DND-41 (cell line): ENCODE data around the gene AK8.

ENCODE experiments used
- ATAC-seq: fragments of 200-7000 bp; cut with Tn5 transposase; 3 replicates; pipeline ENCODE4 v1.9.1; 2021; ENCODE audit warnings: low read depth; ENCODE audit not compliant: insufficient read depth
- DNase-seq: peaks from one replicate; pipeline ENCODE4 v3.0.0-alpha.2; 2020
- H2AFZ ChIP-seq: 2 replicates; pipeline ENCODE4 v1.6.0; 2012; ENCODE audit warnings: low read depth, low read length
- H3K27ac ChIP-seq: 2 replicates; pipeline ENCODE4 v1.5.1; 2012; ENCODE audit warnings: low read length, inconsistent platforms
- H3K27me3 ChIP-seq: fragments of 200-600 bp; sonication (generic); 2 replicates; pipeline ENCODE4 v1.6.0; 2012; ENCODE audit warnings: low read length, mild to moderate bottlenecking, inconsistent platforms; ENCODE audit not compliant: insufficient read depth, poor library complexity
- H3K36me3 ChIP-seq: 2 replicates; pipeline ENCODE4 v1.5.1; 2012; ENCODE audit warnings: low read length, inconsistent platforms; ENCODE audit not compliant: insufficient read depth
- H3K4me1 ChIP-seq: 2 replicates; pipeline ENCODE4 v1.5.1; 2012; ENCODE audit warnings: mild to moderate bottlenecking, low read length; ENCODE audit not compliant: insufficient read depth
- H3K4me2 ChIP-seq: 2 replicates; pipeline ENCODE4 v1.6.0; 2012; ENCODE audit warnings: mild to moderate bottlenecking, moderate library complexity, low read length, inconsistent platforms; ENCODE audit not compliant: insufficient read depth
- H3K4me3 ChIP-seq, 2 experiments: fragments of 200-600 bp in 1 of 2; shearing (Covaris generic) in 1 of 2; 2 replicates each; pipeline ENCODE4 v1.5.1; 2012 to 2016; ENCODE audit warnings: inconsistent platforms in 2 of 2, low read length in 2 of 2, mild to moderate bottlenecking in 2 of 2, low read depth in 1 of 2, moderate library complexity in 1 of 2
- H3K79me2 ChIP-seq: 2 replicates; pipeline ENCODE4 v1.6.0; 2012; ENCODE audit warnings: low read length, inconsistent platforms; ENCODE audit not compliant: insufficient read depth
- H3K9ac ChIP-seq: 2 replicates; pipeline ENCODE4 v1.6.0; 2012; ENCODE audit warnings: low read depth, mild to moderate bottlenecking, inconsistent platforms, low read length, moderate library complexity
- H3K9me3 ChIP-seq: 2 replicates; pipeline ENCODE4 v1.5.1; 2012; ENCODE audit warnings: low read length, moderate library complexity, mild to moderate bottlenecking, inconsistent platforms; ENCODE audit not compliant: insufficient read depth, severe bottlenecking
- H4K20me1 ChIP-seq: 2 replicates; pipeline ENCODE4 v1.6.0; 2012; ENCODE audit warnings: low read length; ENCODE audit not compliant: insufficient read depth
- CTCF ChIP-seq: IDR thresholded peaks from 2 replicates; pipeline ENCODE4 v1.5.1; 2012; ENCODE audit warnings: borderline replicate concordance, low read length, moderate library complexity, mild to moderate bottlenecking; ENCODE audit not compliant: poor library complexity, severe bottlenecking; ENCODE audit errors: extremely low read depth
- EZH2 ChIP-seq: IDR thresholded peaks from 3 replicates; pipeline ENCODE4 v1.6.1; 2012; ENCODE audit warnings: borderline replicate concordance, low read depth, mild to moderate bottlenecking, moderate library complexity, low read length, inconsistent platforms; ENCODE audit not compliant: severe bottlenecking

AK8 gene

DNA sequence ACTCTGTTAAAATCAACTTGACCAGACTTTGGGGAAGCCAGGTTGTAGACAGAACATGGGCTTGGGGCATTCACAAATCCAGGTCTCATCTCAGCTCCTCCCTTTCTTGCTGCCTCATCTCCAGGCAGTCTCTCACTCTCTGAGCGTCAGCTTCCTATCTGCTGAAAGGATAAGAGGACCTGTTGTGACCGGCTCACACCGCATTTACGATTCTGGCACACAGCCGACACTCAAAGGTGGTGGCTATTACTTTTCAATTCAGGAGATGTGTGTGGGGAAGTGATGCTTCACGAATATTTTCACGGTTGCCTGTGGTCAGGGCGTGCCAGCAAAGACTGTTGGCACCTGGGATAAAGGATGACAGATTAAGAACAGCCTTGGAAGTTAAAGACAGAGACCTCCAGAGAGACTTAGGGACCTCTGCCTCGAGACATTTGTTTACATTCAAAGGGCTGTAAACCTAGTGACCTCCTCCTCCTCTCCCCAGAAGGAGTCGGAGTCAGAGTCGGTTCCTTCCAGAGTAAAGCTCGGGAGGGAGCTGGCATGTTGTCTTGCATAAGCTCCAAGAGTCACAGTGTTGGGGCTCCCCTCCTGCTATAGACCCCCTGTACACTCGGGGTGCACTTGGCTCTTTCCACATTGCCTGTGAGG, 83.2 kb downstream of the AK8 start:
- Histone ChIP-seq H3K36me3 (no peaks in the 10 kb centered on the region), H3K9me3 (no peaks in the 10 kb centered on the region), H3K27me3 (peaks cover 5% of the 10 kb centered on the region), H3K79me2 (no peaks in the 10 kb centered on the region), H3K4me3 (no peak overlapping the region), H3K9ac (no peak overlapping the region), H3K4me1 (no peaks in the 10 kb centered on the region), H4K20me1 (no peaks in the 10 kb centered on the region), H3K27ac (no peak overlapping the region), H2AFZ (no peak overlapping the region), H3K4me2 (no peak overlapping the region)
- DNase-seq, result no peak
- ATAC-seq, result no peak
- TF ChIP-seq CTCF (no peak), EZH2 (no peak)

GRCh38 chr9:132793606-132794580, 84.2 kb downstream of the AK8 start:
- no peak overlapping the region for H3K9ac ChIP-seq
- TF ChIP-seq CTCF (no peak), EZH2 (no peak)
- H3K4me3 ChIP-seq, result no peak overlapping the region
- H3K4me2 ChIP-seq, result no peak overlapping the region
- no peaks in the 10 kb centered on the region for H4K20me1 ChIP-seq
- no peaks in the 10 kb centered on the region for H3K36me3 ChIP-seq
- ATAC-seq (no peak), DNase-seq (no peak)
- no peaks in the 10 kb centered on the region for H3K9me3 ChIP-seq
- peaks cover 5% of the 10 kb centered on the region for H3K27me3 ChIP-seq
- H3K4me1 ChIP-seq, result no peaks in the 10 kb centered on the region
- H2AFZ ChIP-seq, result no peak overlapping the region
- no peaks in the 10 kb centered on the region for H3K79me2 ChIP-seq
- no peak overlapping the region for H3K27ac ChIP-seq

GRCh38 chr9:132792547-132792946, 85.5 kb downstream of the AK8 start:
- peaks cover 5% of the 10 kb centered on the region for H3K27me3 ChIP-seq
- TF ChIP-seq CTCF, result no peak
- TF ChIP-seq EZH2, result no peak
- no peaks in the 10 kb centered on the region for H3K36me3 ChIP-seq
- H3K4me3 ChIP-seq, result no peak overlapping the region
- H3K9me3 ChIP-seq, result no peaks in the 10 kb centered on the region
- no peak overlapping the region for H3K9ac ChIP-seq
- H3K27ac ChIP-seq, result no peak overlapping the region
- no peaks in the 10 kb centered on the region for H4K20me1 ChIP-seq
- no peak overlapping the region for H3K4me2 ChIP-seq
- no peak overlapping the region for H2AFZ ChIP-seq
- DNase-seq (no peak), ATAC-seq (no peak)
- H3K4me1 ChIP-seq, result no peaks in the 10 kb centered on the region
- H3K79me2 ChIP-seq, result no peaks in the 10 kb centered on the region
